Measurements from ENCODE around the gene DDX49. TPM values are rescaled to one million over a fixed set of nuclear protein-coding genes. Genes with fewer than 3 reads are reported as not detected.

The DDX49 gene
- total RNA-seq, 6 donors from 2014 or later: 22.5 to 46.7 (median 40.1) TPM

DNA sequence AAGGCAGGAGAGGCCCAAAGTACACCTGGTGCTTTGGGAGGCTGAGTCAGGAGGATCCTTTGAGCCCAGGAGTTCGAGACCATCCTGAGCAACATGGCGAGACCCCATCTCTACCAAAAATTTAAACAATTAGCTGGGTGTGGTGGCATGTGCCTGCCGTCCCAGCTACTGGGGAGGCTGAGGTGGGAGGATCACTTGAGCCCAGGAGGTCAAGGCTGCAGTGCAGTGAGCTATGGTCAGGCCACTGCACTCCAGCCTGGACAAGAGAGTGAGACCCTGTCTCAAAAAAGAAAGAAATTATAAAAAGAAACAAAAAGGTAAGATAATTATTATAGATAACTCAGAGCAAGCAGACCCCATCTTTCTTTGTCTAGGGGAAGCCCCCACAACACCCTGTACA, 19.6 kb downstream of the DDX49 start:
- Histone ChIP-seq H3K4me3 (no peak overlapping the region), H3K27ac (no peak overlapping the region), H3K4me1 (peaks cover 16 to 29% (median 20%) of the 10 kb centered on the region in 4 donors), H3K36me3 (peaks cover 0 to 9% (median 0%) of the 10 kb centered on the region in 4 donors), H3K27me3 (no peaks in the 10 kb centered on the region), H3K9me3 (no peaks in the 10 kb centered on the region)
- no peak for ATAC-seq (ENCODE audit: low FRiP score in 2 of 2)
- no peak for DNase-seq
- TF ChIP-seq POLR2AphosphoS5 (IDR thresholded peaks at IDR 0.05): no peak
- TF ChIP-seq EP300 (IDR thresholded peaks at IDR 0.05): no peak
- no peak for TF ChIP-seq POLR2A (IDR thresholded peaks at IDR 0.05)
- TF ChIP-seq, protein P1, sequence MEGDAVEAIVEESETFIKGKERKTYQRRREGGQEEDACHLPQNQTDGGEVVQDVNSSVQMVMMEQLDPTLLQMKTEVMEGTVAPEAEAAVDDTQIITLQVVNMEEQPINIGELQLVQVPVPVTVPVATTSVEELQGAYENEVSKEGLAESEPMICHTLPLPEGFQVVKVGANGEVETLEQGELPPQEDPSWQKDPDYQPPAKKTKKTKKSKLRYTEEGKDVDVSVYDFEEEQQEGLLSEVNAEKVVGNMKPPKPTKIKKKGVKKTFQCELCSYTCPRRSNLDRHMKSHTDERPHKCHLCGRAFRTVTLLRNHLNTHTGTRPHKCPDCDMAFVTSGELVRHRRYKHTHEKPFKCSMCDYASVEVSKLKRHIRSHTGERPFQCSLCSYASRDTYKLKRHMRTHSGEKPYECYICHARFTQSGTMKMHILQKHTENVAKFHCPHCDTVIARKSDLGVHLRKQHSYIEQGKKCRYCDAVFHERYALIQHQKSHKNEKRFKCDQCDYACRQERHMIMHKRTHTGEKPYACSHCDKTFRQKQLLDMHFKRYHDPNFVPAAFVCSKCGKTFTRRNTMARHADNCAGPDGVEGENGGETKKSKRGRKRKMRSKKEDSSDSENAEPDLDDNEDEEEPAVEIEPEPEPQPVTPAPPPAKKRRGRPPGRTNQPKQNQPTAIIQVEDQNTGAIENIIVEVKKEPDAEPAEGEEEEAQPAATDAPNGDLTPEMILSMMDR (IDR thresholded peaks at IDR 0.05): no peak
- 89 to 93% methylated on average over 3 of the region's 3 CpGs for WGBS, 2 donors

DNA sequence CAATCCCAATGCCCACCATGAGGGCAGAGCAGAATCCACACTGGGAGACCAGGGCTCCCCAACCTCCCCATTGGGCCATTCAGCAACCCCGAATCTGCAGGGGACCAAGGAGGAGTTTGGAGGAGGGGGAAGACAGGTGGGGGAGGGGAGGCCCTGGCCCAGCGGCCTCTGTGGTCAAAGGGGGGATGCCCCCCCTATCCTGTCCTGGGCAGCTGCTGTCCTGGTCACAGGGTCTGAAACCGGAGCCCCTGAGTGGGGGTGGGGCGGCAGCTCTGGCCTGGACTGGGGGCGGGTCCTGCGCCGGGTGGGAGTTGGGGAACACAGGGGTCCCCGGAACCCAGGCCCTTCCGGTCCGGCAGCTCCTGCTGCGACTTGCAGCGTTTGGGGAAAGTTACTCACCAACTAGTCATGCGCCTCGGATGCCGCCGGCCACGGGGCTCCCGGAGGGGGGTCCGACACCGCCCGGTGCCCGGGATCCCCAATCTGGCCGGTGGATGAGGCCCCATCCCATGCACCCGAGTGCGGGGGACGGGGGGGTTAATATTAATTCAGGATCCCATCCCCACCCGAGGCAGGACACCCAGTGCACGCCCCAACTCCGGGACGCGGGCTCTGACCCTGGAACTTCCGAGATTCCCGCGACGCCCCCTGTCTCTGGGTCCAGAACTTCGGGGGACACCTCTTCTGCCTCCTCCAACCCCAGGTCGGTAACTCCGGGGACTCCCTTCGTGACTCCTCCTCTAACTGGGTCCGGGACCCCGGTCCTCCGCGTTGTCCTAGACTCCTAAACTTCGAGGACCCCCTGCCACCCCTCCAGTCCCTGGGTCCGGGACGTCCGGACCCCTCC, 20.6 kb downstream of the DDX49 start:
- peaks cover 16 to 29% (median 20%) of the 10 kb centered on the region in 4 donors for H3K4me1 ChIP-seq
- H3K4me3 ChIP-seq: peak overlapping the region; percentile 65 to 78 (median 73)
- no peaks in the 10 kb centered on the region for H3K27me3 ChIP-seq
- ATAC-seq (ENCODE audit: low FRiP score in 2 of 2) (peak; percentile 44 to 71), DNase-seq (peak; percentile 28 to 89)
- TF ChIP-seq POLR2AphosphoS5 (IDR thresholded peaks at IDR 0.05) (no peak), POLR2A (IDR thresholded peaks at IDR 0.05) (peak in 1 of 4 donors; percentile 8), EP300 (IDR thresholded peaks at IDR 0.05) (no peak)
- TF ChIP-seq, protein P1 (IDR thresholded peaks at IDR 0.05): no peak
- peaks cover 0 to 7% (median 0%) of the 10 kb centered on the region in 4 donors for H3K36me3 ChIP-seq
- WGBS, 2 donors: 2 to 3% methylated on average over 13 to 23 of the region's 47 CpGs
- H3K27ac ChIP-seq: peak overlapping the region; percentile 27 to 86 (median 73)
- no peaks in the 10 kb centered on the region for H3K9me3 ChIP-seq

DNA sequence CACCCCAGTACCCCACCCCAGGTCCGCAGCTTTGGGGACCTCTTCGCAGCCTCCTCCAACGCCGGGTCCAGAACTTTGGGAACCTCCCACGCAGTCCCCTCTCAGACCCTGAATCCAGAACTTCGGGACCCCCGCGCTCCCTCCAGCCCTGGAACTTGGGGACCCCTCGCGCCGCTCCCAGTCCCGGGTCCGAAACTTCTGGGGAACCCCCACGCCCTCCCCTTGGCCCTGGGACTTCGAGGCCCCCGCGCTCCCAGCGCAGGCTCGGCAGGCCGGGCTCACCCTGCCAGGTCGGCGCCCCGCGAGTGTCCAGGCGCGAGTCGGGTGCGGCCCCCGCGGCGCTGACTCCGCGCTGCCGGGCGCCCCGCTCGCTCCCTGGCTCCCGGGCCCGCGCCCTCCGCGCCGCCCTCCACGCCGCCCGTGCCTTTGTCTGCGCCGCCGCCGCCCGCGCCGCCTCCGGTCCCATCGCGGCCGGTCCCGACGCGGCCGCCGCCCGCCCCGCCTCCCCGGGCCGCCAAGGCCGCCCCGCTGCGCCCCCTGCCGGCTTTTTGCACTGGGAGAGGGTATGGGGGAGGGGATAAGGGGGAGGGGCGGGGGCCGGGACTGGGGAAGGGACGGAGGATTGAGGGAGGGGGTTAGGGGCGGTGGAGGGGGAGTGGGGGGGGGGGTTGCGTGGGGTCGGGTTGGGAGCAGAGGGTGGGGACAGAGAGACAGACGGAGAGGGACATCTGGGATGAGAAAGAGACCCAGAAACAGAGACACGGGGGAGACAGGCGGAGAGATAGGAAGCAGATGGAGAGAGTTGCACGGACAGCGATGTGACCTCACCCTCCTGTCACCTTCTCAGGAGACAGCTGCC, 21.5 kb downstream of the DDX49 start, which contains the start of gene HOMER3:
Gene HOMER3 (minus strand): TSS at position 449 of the 859 bp plus-strand sequence. CDS start 2,235 bp downstream, outside the sequence.
- peaks cover 16 to 29% (median 20%) of the 10 kb centered on the region in 4 donors for H3K4me1 ChIP-seq
- peak within 1 kb of the TSS; percentile 65 to 78 (median 73) for H3K4me3 ChIP-seq
- ATAC-seq (ENCODE audit: low FRiP score in 2 of 2) (peak; percentile 78 to 91), DNase-seq (peak; percentile 79 to 97)
- peaks cover 0 to under 1% (median 0%) of the 10 kb centered on the region in 4 donors for H3K36me3 ChIP-seq
- no peaks in the 10 kb centered on the region for H3K27me3 ChIP-seq
- H3K27ac ChIP-seq: peak within 1 kb of the TSS; percentile 27 to 86 (median 73)
- 5 to 9% methylated on average over 12 to 14 of the region's 81 CpGs for WGBS, 2 donors
- H3K9me3 ChIP-seq: no peaks in the 10 kb centered on the region
- TF ChIP-seq EP300 (IDR thresholded peaks at IDR 0.05): no peak
- TF ChIP-seq, protein P1 (IDR thresholded peaks at IDR 0.05): peak in 5 of 6 experiments; percentile 16 to 59 (median 38)

DNA sequence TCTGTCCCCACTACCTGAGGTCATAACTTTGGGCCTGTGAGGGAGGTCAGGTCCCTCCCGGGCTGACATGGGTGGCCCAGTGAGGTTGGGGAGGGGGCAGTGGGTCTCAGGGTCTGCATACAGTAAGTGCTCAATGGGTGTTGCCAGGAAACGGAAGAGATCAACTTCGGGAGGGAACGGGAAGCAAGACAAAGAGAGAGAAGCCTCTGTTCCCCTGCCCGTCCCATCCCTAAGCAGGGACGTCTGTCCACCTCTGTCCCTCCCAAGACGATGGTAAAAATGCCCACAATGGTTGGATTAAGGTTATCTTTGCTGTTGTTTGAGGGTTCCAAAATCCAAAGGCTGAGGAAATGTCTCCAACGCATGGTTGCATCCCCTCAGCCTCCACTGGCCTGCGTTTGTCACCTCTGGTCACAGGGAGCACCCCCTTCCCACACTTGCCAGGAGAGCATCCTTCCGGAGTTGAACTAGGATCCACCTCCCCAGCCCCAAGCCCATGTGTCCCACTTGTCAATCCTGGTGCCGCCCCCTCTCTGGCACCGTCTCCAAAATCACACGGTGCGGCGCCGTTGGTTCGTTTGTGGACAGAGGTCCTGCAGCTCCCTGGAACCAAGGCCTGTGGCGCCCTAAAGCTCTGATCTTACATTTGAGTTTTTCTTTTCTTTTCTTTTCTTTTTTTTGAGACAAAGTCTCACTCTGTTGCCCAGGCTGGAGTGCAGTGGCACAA, 22.3 kb downstream of the DDX49 start:
- Histone ChIP-seq H3K27me3 (no peaks in the 10 kb centered on the region), H3K36me3 (no peaks in the 10 kb centered on the region), H3K4me3 (peak overlapping the region in 3 of 4 donors; percentile 65 to 75 (median 71)), H3K4me1 (peaks cover 16 to 29% (median 20%) of the 10 kb centered on the region in 4 donors), H3K27ac (peak overlapping the region in 3 of 4 donors; percentile 44 to 86 (median 46)), H3K9me3 (no peaks in the 10 kb centered on the region)
- DNase-seq: no peak
- WGBS, 2 donors: 63 to 64% methylated on average over 17 to 18 of the region's 18 CpGs
- ATAC-seq (ENCODE audit: low FRiP score in 2 of 2): no peak
- no peak for TF ChIP-seq POLR2AphosphoS5 (IDR thresholded peaks at IDR 0.05)
- TF ChIP-seq POLR2A (IDR thresholded peaks at IDR 0.05): no peak
- TF ChIP-seq EP300 (IDR thresholded peaks at IDR 0.05): no peak
- TF ChIP-seq, protein P1 (IDR thresholded peaks at IDR 0.05): no peak

Data from upper lobe of left lung (tissue), 6 donors.